ENCODE data around the gene ANXA6. TPM values are rescaled to one million over a fixed set of nuclear protein-coding genes. Genes with fewer than 3 reads are reported as not detected.

The ANXA6 gene
- total and polyA plus RNA-seq, 10 of the 15 experiments (the other 5 are each of a cell fraction or from before 2014, with no cell fraction given) = 44.0 to 571 (median 465) TPM

DNA sequence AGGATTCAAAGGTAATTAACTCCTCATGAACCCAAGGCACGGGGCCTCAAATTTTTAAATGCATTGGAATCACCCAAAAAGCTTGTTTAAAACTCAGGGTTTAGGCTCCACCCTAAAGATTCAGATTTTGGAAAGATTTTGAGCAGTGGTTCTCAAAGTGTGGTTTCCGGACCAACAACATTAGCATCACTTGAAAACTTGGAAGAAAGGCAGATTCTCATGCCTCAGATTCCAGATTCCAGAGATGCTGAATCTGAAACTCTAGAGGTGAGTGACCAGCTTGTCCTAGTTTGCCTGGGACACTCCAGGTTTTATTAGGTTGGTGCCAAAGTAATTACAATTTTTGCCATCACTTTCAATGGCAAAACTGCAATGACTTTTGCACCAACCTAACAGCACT, 52.0 kb downstream of the ANXA6 start (continued):
- TF ChIP-seq, protein P1, sequence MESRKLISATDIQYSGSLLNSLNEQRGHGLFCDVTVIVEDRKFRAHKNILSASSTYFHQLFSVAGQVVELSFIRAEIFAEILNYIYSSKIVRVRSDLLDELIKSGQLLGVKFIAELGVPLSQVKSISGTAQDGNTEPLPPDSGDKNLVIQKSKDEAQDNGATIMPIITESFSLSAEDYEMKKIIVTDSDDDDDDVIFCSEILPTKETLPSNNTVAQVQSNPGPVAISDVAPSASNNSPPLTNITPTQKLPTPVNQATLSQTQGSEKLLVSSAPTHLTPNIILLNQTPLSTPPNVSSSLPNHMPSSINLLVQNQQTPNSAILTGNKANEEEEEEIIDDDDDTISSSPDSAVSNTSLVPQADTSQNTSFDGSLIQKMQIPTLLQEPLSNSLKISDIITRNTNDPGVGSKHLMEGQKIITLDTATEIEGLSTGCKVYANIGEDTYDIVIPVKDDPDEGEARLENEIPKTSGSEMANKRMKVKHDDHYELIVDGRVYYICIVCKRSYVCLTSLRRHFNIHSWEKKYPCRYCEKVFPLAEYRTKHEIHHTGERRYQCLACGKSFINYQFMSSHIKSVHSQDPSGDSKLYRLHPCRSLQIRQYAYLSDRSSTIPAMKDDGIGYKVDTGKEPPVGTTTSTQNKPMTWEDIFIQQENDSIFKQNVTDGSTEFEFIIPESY (IDR thresholded peaks at IDR 0.05) = no peak
- TF ChIP-seq ZZZ3 (IDR thresholded peaks at IDR 0.05; ENCODE audit: control insufficient read depth, insufficient read length, low read depth) = no peak

DNA sequence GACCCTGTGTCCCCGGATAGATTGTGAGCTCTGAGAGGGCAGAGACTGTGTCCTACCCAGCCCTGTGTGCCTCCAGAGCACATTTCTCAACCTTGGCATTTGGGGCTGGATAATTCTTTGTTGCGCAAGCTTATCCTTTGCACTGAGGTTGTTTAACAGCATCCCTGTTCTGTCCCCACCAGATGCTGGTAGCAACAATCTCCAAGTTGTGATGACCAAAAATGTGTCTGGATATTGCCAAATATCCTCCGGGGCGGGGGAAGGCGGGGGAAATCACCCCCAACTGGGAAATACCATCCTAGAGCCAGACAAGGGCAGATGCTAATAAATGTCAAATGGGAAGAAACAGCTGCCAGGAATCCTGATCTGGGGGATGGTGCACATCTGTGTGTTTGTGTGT, 52.8 kb downstream of the ANXA6 start:
- 96% methylated on average over 5 of the region's 5 CpGs for whole genome bisulfite sequencing (ENCODE audit: insufficient coverage, insufficient replicate concordance, low lambda C conversion rate, missing lambda C conversion rate)
- no peaks in the 10 kb centered on the region for H4K20me1 ChIP-seq (ENCODE audit: control insufficient read depth, insufficient read depth)
- in situ Hi-C loops (cut with MboI) (no loop called here), intact Hi-C loops (cut with micrococcal nuclease; ENCODE audit: unreplicated experiment) (no loop called here)
- H3K27me3 ChIP-seq (replicated peaks in 1 of 2; ENCODE audit: control insufficient read depth in 2 of 2, insufficient read depth in 2 of 2, low read length in 1 of 2) = no peaks in the 10 kb centered on the region
- ChIA-PET SMC1A (ENCODE audit: uncharacterized antibody, unreplicated experiment) (interaction anchor here (1.1 to 2.5 kb wide), 3 partner anchors 10 to 53 kb away, joined by 3 to 13 read pairs (median 7); no protein-coding TSS in a partner anchor), POLR2A (no interaction called here), CTCF (interaction anchor here (1.1 to 23.4 kb wide), 3 partner anchors 11 to 60 kb away, joined by 3 to 691 read pairs (median 8); no protein-coding TSS in a partner anchor), RAD21 (ENCODE audit: unreplicated experiment) (no interaction called here)
- H2AFZ ChIP-seq (ENCODE audit: control insufficient read depth, low read depth, low read length) = no peak overlapping the region
- peaks cover 43 to 53% of the 10 kb centered on the region in 2 experiments for H3K36me3 ChIP-seq (ENCODE audit: control insufficient read depth in 2 of 2, insufficient read depth in 2 of 2, low read length in 1 of 2)
- no peak overlapping the region for H3K27ac ChIP-seq (ENCODE audit: control insufficient read depth, insufficient read depth)
- H3K9ac ChIP-seq (ENCODE audit: control insufficient read depth, insufficient read depth, low read length) = no peak overlapping the region
- H3K79me2 ChIP-seq (ENCODE audit: control insufficient read depth, insufficient read depth, low read length) = peaks cover 3% of the 10 kb centered on the region; the same call in 1 of the 2 replicates
- no peak overlapping the region for H3K4me2 ChIP-seq (ENCODE audit: control insufficient read depth, insufficient read depth)
- ATAC-seq = no peak
- H3K4me1 ChIP-seq (ENCODE audit: control insufficient read depth, insufficient read depth, low read length) = peaks cover 8% of the 10 kb centered on the region
- no TSS peak for BruUV-seq (replicated peaks)
- no peak for DNase-seq (ENCODE audit: low read depth, low spot score)
- no peak for FAIRE-seq
- TF ChIP-seq, protein P2, sequence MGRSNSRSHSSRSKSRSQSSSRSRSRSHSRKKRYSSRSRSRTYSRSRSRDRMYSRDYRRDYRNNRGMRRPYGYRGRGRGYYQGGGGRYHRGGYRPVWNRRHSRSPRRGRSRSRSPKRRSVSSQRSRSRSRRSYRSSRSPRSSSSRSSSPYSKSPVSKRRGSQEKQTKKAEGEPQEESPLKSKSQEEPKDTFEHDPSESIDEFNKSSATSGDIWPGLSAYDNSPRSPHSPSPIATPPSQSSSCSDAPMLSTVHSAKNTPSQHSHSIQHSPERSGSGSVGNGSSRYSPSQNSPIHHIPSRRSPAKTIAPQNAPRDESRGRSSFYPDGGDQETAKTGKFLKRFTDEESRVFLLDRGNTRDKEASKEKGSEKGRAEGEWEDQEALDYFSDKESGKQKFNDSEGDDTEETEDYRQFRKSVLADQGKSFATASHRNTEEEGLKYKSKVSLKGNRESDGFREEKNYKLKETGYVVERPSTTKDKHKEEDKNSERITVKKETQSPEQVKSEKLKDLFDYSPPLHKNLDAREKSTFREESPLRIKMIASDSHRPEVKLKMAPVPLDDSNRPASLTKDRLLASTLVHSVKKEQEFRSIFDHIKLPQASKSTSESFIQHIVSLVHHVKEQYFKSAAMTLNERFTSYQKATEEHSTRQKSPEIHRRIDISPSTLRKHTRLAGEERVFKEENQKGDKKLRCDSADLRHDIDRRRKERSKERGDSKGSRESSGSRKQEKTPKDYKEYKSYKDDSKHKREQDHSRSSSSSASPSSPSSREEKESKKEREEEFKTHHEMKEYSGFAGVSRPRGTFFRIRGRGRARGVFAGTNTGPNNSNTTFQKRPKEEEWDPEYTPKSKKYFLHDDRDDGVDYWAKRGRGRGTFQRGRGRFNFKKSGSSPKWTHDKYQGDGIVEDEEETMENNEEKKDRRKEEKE (IDR thresholded peaks at IDR 0.05) = no peak
- TF ChIP-seq, protein P3, sequence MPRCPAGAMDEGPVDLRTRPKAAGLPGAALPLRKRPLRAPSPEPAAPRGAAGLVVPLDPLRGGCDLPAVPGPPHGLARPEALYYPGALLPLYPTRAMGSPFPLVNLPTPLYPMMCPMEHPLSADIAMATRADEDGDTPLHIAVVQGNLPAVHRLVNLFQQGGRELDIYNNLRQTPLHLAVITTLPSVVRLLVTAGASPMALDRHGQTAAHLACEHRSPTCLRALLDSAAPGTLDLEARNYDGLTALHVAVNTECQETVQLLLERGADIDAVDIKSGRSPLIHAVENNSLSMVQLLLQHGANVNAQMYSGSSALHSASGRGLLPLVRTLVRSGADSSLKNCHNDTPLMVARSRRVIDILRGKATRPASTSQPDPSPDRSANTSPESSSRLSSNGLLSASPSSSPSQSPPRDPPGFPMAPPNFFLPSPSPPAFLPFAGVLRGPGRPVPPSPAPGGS (IDR thresholded peaks at IDR 0.05; ENCODE audit: borderline replicate concordance, insufficient read depth, low read depth, low read length, poor library complexity, severe bottlenecking) = no peak
- no peak for TF ChIP-seq STAT1 (conservative IDR thresholded peaks at IDR 0.05)
- TF ChIP-seq, protein P4, sequence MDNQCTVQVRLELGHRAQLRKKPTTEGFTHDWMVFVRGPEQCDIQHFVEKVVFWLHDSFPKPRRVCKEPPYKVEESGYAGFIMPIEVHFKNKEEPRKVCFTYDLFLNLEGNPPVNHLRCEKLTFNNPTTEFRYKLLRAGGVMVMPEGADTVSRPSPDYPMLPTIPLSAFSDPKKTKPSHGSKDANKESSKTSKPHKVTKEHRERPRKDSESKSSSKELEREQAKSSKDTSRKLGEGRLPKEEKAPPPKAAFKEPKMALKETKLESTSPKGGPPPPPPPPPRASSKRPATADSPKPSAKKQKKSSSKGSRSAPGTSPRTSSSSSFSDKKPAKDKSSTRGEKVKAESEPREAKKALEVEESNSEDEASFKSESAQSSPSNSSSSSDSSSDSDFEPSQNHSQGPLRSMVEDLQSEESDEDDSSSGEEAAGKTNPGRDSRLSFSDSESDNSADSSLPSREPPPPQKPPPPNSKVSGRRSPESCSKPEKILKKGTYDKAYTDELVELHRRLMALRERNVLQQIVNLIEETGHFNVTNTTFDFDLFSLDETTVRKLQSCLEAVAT (IDR thresholded peaks at IDR 0.05) = no peak
- no peak for TF ChIP-seq SRF (IDR thresholded peaks at IDR 0.05; ENCODE audit: low read depth in 2 of 2, low read length in 2 of 2)
- no peak for TF ChIP-seq NFYA (IDR thresholded peaks at IDR 0.05; ENCODE audit: borderline replicate concordance, low read depth, low read length)
- TF ChIP-seq SREBF2 (IDR thresholded peaks at IDR 0.05; ENCODE audit: low read length) = no peak
- no peak for TF ChIP-seq TCF12 (IDR thresholded peaks at IDR 0.05; ENCODE audit: low read depth, low read length)
- TF ChIP-seq EP300 (IDR thresholded peaks at IDR 0.05; ENCODE audit: borderline replicate concordance in 1 of 2, control insufficient read depth in 1 of 2, low read depth in 2 of 2, low read length in 2 of 2) = no peak
- no peak for TF ChIP-seq WRNIP1 (IDR thresholded peaks at IDR 0.05; ENCODE audit: borderline replicate concordance, low read depth, low read length)
- TF ChIP-seq MYC (IDR thresholded peaks at IDR 0.05; ENCODE audit: insufficient read depth, insufficient read length, insufficient replicate concordance, low read length, severe bottlenecking) = no peak
- no peak overlapping the region for H3K4me3 ChIP-seq
- no peaks in the 10 kb centered on the region for H3K9me3 ChIP-seq (replicated peaks; ENCODE audit: control insufficient read depth, insufficient read depth, low read length)
